ENCODE data around the gene PDILT. TPM values are rescaled to one million over a fixed set of nuclear protein-coding genes. Genes with fewer than 3 reads are reported as not detected.

The PDILT gene
- total RNA-seq, 1 experiment from 2014 or later: not detected

DNA sequence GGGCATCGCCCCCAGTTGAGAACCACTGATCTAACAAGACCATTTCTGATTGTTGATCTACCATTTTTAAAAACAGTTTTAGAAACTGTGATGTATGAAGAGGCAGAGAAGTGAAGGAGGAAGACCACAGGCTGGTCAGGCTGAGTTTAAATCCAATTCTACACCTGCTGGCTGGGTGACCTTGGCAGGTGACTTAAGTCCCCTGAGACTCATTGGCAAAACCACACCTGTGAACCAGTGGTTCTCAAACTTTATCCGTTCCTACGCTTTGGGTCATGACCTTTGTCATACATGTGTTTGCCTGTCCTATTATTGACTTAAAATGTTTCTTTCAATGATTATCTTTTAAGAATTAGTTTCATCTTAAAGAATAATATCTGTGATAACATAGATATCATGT is 79.5 kb downstream of the PDILT start:
- no peaks in the 10 kb centered on the region for H3K36me3 ChIP-seq (ENCODE audit: insufficient read depth, low read length, poor library complexity, severe bottlenecking)
- H3K4me3 ChIP-seq (ENCODE audit: low read depth, low read length, poor library complexity, severe bottlenecking): no peak overlapping the region
- CTCF ChIA-PET: no interaction called here
- no peaks in the 10 kb centered on the region for H3K27me3 ChIP-seq (replicated peaks; ENCODE audit: insufficient read depth, low read depth, low read length, poor library complexity)
- no TSS peak for BruUV-seq (replicated peaks)
- H3K27ac ChIP-seq (ENCODE audit: low read depth, low read length, poor library complexity, severe bottlenecking): no peak overlapping the region
- no peak for DNase-seq (ENCODE audit: low spot score)
- TF ChIP-seq CTCF (conservative IDR thresholded peaks at IDR 0.05; ENCODE audit: low read depth, low read length): no peak
- no peak for TF ChIP-seq EZH2 (IDR thresholded peaks at IDR 0.05; ENCODE audit: borderline replicate concordance, low read depth, low read length, poor library complexity, severe bottlenecking)
- intact Hi-C loops (cut with micrococcal nuclease; ENCODE audit: unreplicated experiment): no loop called here
- no peaks in the 10 kb centered on the region for H3K4me1 ChIP-seq (ENCODE audit: insufficient read depth, low read length, poor library complexity, severe bottlenecking)
- POLR2A ChIA-PET (ENCODE audit: low non-redundant PET): no interaction called here
- H3K9me3 ChIP-seq (ENCODE audit: low read depth, low read length, poor library complexity, severe bottlenecking): no peaks in the 10 kb centered on the region

DNA sequence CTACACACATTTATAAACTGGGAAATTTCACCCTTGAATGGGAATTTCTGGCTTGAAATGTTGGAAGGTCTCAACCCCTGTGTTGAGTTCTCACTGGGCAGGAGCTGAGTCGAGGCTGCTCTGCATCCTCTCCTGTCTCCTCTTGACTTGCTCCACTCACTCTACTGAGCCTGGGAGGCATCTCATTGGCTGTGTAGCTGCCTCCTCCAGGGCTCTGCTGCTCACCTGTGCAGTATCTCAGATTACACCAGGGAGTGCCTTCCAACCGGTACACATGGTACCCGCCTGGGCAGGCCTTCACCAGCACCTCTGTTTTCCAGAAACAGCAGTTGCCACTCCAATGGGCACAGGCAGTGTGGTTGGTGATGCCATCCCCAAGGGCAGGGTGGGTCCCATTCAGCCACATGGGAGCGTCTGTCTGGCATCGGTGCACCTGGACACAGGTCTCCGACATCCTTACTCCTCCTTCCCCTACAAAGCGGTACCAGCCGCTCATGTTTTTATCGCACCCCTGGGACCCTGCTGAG is 80.9 kb downstream of the PDILT start:
- H3K36me3 ChIP-seq (ENCODE audit: insufficient read depth, low read length, poor library complexity, severe bottlenecking): no peaks in the 10 kb centered on the region
- no peak for TF ChIP-seq CTCF (conservative IDR thresholded peaks at IDR 0.05; ENCODE audit: low read depth, low read length)
- TF ChIP-seq EZH2 (IDR thresholded peaks at IDR 0.05; ENCODE audit: borderline replicate concordance, low read depth, low read length, poor library complexity, severe bottlenecking): no peak
- DNase-seq (ENCODE audit: low spot score): no peak
- intact Hi-C loops (cut with micrococcal nuclease; ENCODE audit: unreplicated experiment): no loop called here
- no peaks in the 10 kb centered on the region for H3K9me3 ChIP-seq (ENCODE audit: low read depth, low read length, poor library complexity, severe bottlenecking)
- H3K27ac ChIP-seq (ENCODE audit: low read depth, low read length, poor library complexity, severe bottlenecking): no peak overlapping the region
- H3K27me3 ChIP-seq (replicated peaks; ENCODE audit: insufficient read depth, low read depth, low read length, poor library complexity): no peaks in the 10 kb centered on the region
- ChIA-PET CTCF (no interaction called here), POLR2A (ENCODE audit: low non-redundant PET) (no interaction called here)
- no peak overlapping the region for H3K4me3 ChIP-seq (ENCODE audit: low read depth, low read length, poor library complexity, severe bottlenecking)
- no peaks in the 10 kb centered on the region for H3K4me1 ChIP-seq (ENCODE audit: insufficient read depth, low read length, poor library complexity, severe bottlenecking)
- no TSS peak for BruUV-seq (replicated peaks)

DNA sequence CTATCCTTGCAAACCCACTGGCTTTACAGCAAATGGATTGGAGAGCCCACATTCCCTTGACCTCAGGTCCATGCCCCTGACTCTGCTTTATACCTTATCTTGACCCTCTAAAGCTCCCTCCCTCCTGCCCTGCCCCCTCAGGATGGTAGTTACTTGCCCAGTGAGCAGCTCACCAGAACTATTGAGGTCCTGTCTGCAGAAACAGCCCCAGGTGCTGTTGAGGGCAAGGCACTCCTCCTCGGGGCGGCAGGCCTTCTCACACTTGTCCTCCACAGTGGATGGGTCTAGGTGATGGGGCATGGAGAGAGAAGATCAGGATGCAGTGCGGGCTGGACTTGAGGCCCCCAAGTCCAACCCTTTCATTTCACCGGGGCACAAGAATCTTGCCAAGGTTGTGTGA is 81.8 kb downstream of the PDILT start:
- Histone ChIP-seq H3K9me3 (ENCODE audit: low read depth, low read length, poor library complexity, severe bottlenecking) (no peaks in the 10 kb centered on the region), H3K27ac (ENCODE audit: low read depth, low read length, poor library complexity, severe bottlenecking) (no peak overlapping the region), H3K4me1 (ENCODE audit: insufficient read depth, low read length, poor library complexity, severe bottlenecking) (no peaks in the 10 kb centered on the region), H3K27me3 (replicated peaks; ENCODE audit: insufficient read depth, low read depth, low read length, poor library complexity) (peaks cover 6% of the 10 kb centered on the region), H3K4me3 (ENCODE audit: low read depth, low read length, poor library complexity, severe bottlenecking) (no peak overlapping the region), H3K36me3 (ENCODE audit: insufficient read depth, low read length, poor library complexity, severe bottlenecking) (no peaks in the 10 kb centered on the region)
- intact Hi-C loops (cut with micrococcal nuclease; ENCODE audit: unreplicated experiment): no loop called here
- TF ChIP-seq EZH2 (IDR thresholded peaks at IDR 0.05; ENCODE audit: borderline replicate concordance, low read depth, low read length, poor library complexity, severe bottlenecking) (no peak), CTCF (conservative IDR thresholded peaks at IDR 0.05; ENCODE audit: low read depth, low read length) (no peak)
- no TSS peak for BruUV-seq (replicated peaks)
- no peak for DNase-seq (ENCODE audit: low spot score)
- POLR2A ChIA-PET (ENCODE audit: low non-redundant PET): no interaction called here
- CTCF ChIA-PET: no interaction called here
